ENCODE results near the gene IFIT1B. TPM values are rescaled to one million over a fixed set of nuclear protein-coding genes. Genes with fewer than 3 reads are reported as not detected.

Gene IFIT1B
- polyA plus RNA-seq, 3 donors, result not detected

DNA sequence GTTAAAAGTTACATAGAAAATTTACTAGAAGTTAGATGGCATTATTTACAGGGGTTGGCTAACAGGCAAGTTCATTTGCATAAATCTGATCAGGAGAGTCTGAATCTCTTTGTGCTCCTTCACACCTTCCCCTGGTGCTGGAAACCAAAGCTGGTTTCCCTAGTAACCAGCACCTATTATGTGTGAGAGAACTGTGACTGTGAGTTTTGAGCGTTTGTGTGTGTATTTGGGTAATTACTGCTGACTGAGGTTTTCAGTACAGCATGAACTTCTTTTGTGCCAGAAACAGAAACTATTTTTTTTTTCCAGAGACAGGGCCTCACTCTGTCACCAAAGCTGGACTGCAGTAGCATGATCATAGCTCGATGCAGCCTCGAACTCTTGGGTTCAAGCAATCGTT, 10.3 kb upstream of the IFIT1B start:
- Mint-ChIP-seq H3K36me3 (no peaks in the 10 kb centered on the region), H3K27ac (peak overlapping the region in 2 of 7 donors; percentile 33 to 34), H3K4me3 (no peak overlapping the region), H3K4me1 (peaks cover 32% of the 10 kb centered on the region), H3K27me3 (ENCODE audit: low read depth in 3 of 3) (peaks cover 0 to 2% (median 0%) of the 10 kb centered on the region in 3 donors), H3K9me3 (peaks cover 0 to 2% (median 0%) of the 10 kb centered on the region in 7 donors)
- peaks cover 18 to 23% of the 10 kb centered on the region in 2 donors for H3K4me1 ChIP-seq (ENCODE audit: control insufficient read depth in 1 of 2, insufficient read depth in 2 of 2, low read length in 2 of 2)
- DNase-seq, result no peak
- TF ChIP-seq, protein P1, sequence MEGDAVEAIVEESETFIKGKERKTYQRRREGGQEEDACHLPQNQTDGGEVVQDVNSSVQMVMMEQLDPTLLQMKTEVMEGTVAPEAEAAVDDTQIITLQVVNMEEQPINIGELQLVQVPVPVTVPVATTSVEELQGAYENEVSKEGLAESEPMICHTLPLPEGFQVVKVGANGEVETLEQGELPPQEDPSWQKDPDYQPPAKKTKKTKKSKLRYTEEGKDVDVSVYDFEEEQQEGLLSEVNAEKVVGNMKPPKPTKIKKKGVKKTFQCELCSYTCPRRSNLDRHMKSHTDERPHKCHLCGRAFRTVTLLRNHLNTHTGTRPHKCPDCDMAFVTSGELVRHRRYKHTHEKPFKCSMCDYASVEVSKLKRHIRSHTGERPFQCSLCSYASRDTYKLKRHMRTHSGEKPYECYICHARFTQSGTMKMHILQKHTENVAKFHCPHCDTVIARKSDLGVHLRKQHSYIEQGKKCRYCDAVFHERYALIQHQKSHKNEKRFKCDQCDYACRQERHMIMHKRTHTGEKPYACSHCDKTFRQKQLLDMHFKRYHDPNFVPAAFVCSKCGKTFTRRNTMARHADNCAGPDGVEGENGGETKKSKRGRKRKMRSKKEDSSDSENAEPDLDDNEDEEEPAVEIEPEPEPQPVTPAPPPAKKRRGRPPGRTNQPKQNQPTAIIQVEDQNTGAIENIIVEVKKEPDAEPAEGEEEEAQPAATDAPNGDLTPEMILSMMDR (IDR thresholded peaks at IDR 0.05), result no peak
- H4K20me1 ChIP-seq (ENCODE audit: insufficient read depth, low read length), result no peaks in the 10 kb centered on the region
- no peaks in the 10 kb centered on the region for H3K36me3 ChIP-seq (replicated peaks in 1 of 2; ENCODE audit: control insufficient read depth in 1 of 2, insufficient read depth in 2 of 2, low read length in 2 of 2)
- intact Hi-C loops (cut with micrococcal nuclease), result no loop called here
- no peak overlapping the region for H2AFZ ChIP-seq (ENCODE audit: insufficient read depth, low read depth, low read length, poor library complexity, severe bottlenecking)
- no peaks in the 10 kb centered on the region for H3K79me2 ChIP-seq (ENCODE audit: insufficient read depth, low read length)
- no peak overlapping the region for H3K4me2 ChIP-seq (replicated peaks; ENCODE audit: extremely low read depth, low read length, poor library complexity, severe bottlenecking)
- H3K27ac ChIP-seq (ENCODE audit: low read depth in 1 of 2, low read length in 2 of 2), result no peak overlapping the region
- H3K9me3 ChIP-seq (replicated peaks in 1 of 2; ENCODE audit: control insufficient read depth in 1 of 2, insufficient read depth in 1 of 2, low read length in 2 of 2), result no peaks in the 10 kb centered on the region
- 92% methylated on average over 2 of the region's 4 CpGs for WGBS (ENCODE audit: insufficient coverage)
- no peak overlapping the region for H3K9ac ChIP-seq (ENCODE audit: insufficient read depth, low read length, poor library complexity, severe bottlenecking)
- H3K4me3 ChIP-seq (replicated peaks in 1 of 3; ENCODE audit: low read depth in 2 of 3, low read length in 3 of 3), result no peak overlapping the region
- H3K27me3 ChIP-seq (ENCODE audit: control insufficient read depth in 2 of 2, insufficient read depth in 2 of 2, low read length in 2 of 2), result no peaks in the 10 kb centered on the region

DNA sequence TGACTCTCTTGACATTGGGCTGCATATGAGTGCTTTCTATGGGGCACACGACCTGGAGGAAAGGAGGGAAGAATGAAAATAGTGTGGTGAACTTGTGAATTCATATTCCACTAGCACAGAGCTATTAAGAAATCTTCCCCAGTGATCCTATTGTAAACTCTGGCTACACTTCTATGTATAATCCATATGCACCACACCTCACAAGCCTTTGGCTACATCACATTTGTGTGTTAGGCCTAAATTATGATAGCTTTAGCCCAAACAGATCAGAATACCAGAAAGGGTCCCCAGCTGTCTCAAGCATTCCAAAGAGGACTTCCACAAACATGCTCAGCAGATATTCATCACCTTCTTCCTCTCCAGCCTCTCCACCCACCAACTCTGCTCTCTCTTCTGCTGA, 9.7 kb upstream of the IFIT1B start:
- H3K9me3 ChIP-seq (replicated peaks in 1 of 2; ENCODE audit: control insufficient read depth in 1 of 2, insufficient read depth in 1 of 2, low read length in 2 of 2), result no peaks in the 10 kb centered on the region
- Mint-ChIP-seq H3K36me3 (no peaks in the 10 kb centered on the region), H3K9me3 (peaks cover 0 to 2% (median 0%) of the 10 kb centered on the region in 7 donors), H3K27ac (no peak overlapping the region), H3K4me1 (peaks cover 30% of the 10 kb centered on the region), H3K27me3 (ENCODE audit: low read depth in 3 of 3) (peaks cover 0 to 2% (median 0%) of the 10 kb centered on the region in 3 donors), H3K4me3 (no peak overlapping the region)
- no CpG with 5 or more reads among the region's 1 CpG for WGBS (ENCODE audit: insufficient coverage)
- no peak overlapping the region for H3K4me3 ChIP-seq (replicated peaks in 1 of 3; ENCODE audit: low read depth in 2 of 3, low read length in 3 of 3)
- TF ChIP-seq, protein P1 (IDR thresholded peaks at IDR 0.05), result no peak
- H3K4me1 ChIP-seq (ENCODE audit: control insufficient read depth in 1 of 2, insufficient read depth in 2 of 2, low read length in 2 of 2), result peaks cover 18 to 22% of the 10 kb centered on the region in 2 donors
- H3K79me2 ChIP-seq (ENCODE audit: insufficient read depth, low read length), result no peaks in the 10 kb centered on the region
- H4K20me1 ChIP-seq (ENCODE audit: insufficient read depth, low read length), result no peaks in the 10 kb centered on the region
- no peak overlapping the region for H3K4me2 ChIP-seq (replicated peaks; ENCODE audit: extremely low read depth, low read length, poor library complexity, severe bottlenecking)
- no peak overlapping the region for H3K9ac ChIP-seq (ENCODE audit: insufficient read depth, low read length, poor library complexity, severe bottlenecking)
- no peak overlapping the region for H3K27ac ChIP-seq (ENCODE audit: low read depth in 1 of 2, low read length in 2 of 2)
- H3K27me3 ChIP-seq (ENCODE audit: control insufficient read depth in 2 of 2, insufficient read depth in 2 of 2, low read length in 2 of 2), result no peaks in the 10 kb centered on the region
- no peaks in the 10 kb centered on the region for H3K36me3 ChIP-seq (replicated peaks in 1 of 2; ENCODE audit: control insufficient read depth in 1 of 2, insufficient read depth in 2 of 2, low read length in 2 of 2)
- intact Hi-C loops (cut with micrococcal nuclease), result no loop called here
- H2AFZ ChIP-seq (ENCODE audit: insufficient read depth, low read depth, low read length, poor library complexity, severe bottlenecking), result no peak overlapping the region
- no peak for DNase-seq
